NCI-H510A (cell line): Measurements from ENCODE around the gene COTL1.
"Not testable (repeated sequence)": the region's sequence is repeated elsewhere in the genome, so short reads cannot be mapped to it uniquely, and the experiment has no call there.

ENCODE experiments used
- DNase-seq: peaks from one replicate; lab custom pipeline; 2025; lab: John Stamatoyannopoulos, UW

Gene COTL1

DNA sequence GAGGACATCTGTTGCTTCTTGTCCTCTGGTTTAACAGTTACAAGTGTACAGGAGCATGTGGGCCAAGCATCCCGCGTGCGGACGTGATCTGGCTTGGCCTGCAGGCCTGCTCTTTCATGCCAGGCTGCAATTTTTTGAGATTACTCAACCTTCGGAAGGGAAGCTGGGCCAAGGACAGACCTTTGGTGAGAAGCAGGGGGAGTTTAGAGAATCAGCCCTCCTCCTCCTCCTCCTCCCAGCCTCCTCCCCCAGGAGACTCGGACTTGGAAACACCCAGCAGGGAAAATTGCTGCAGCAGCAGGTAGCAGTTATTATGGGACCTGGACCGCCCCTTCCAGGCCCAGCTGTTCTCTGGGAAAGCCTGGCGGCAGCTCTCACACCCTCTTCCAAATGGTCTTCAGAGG, 25.3 kb upstream of the COTL1 start:
- no peak for DNase-seq

GRCh38 chr16:84641643-84642358, 23.9 kb upstream of the COTL1 start:
- DNase-seq: no peak

DNA sequence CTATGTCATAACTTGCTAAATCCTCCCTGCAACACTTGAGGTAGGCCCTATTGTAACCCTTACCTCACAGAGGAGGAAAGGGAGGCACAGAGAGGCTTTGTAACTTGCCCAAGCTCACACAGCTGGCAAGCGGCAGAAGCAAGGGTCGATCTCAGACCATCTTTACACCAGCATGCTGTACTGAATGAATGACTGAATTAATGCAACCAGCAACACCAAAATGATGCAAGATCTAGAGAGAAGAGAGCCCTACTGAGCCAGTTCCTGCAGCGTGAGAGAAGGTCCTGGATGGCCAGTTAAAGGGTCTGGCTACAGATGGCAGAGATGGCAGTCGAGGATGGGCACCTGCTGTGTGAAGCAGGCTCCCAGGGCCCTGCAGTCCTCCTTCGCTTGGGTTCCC, 22.3 kb upstream of the COTL1 start:
- no peak for DNase-seq

- no peak for DNase-seq
Measured at GRCh38 chr16:84638231-84638806, 20.4 kb upstream of the COTL1 start.

DNA sequence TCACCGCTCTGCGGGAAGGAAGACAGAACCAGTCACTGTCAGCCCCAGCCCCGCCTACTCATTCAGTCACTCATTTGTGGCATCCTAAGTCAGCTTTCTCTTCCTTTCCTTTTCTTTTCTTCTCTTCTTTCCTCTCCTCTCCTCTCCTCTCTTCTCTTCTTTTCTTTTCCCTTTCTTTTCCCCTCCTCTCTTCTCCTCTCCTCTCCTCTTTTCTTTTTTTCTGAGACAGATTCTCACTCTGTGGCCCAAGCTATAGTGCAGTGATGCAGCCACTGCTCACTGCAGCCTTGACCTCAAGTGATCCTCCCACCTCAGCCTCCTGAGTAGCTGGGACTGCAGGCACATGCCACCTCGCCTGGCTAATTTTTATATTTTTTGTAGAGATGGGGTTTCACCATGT, 19.8 kb upstream of the COTL1 start:
- DNase-seq: no peak

- DNase-seq: no peak
Measured at GRCh38 chr16:84635702-84636101, 17.8 kb upstream of the COTL1 start.

DNA sequence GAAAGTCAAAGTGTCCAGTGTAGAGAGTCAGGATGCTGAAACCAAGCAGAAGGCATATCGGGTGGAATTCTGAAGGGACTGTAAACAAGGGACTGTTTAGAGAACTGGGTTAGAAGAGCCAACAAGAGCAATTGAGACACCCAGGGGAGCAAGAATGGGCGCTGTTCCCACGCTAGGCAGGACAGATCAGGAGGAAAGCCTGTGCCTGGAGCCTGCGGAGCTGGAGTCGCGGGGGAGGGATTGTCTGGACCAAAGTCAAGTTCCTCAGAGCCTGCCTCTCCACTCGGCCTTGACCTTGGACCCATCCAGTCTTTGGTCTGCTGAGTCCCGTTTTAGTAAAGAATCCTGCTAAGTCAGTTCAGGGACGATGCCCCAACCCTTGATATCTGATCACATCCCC, 15.7 kb upstream of the COTL1 start:
- DNase-seq: no peak

DNA sequence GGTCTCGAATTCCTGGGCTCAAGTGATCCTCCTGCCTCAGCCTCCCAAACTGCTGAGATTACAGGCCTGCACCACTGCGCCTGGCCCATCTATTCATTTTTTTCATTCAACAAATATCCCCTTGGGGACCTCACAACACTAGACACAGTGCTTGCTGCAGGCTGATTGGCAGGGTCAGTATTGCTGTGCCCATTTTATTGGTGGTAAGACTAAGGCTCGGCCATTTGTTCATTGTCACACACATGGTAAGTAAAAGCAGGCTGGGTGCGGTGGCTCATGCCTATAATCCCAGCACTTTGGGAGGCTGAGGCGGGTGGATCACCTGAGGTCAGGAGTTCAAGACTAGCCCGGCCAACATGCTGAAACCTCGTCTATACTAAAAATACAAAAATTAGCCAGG, 15.0 kb upstream of the COTL1 start:
- not testable (repeated sequence) for DNase-seq

GRCh38 chr16:84631886-84632285, 14.0 kb upstream of the COTL1 start:
- no peak for DNase-seq

GRCh38 chr16:84631153-84631466, 13.2 kb upstream of the COTL1 start:
- DNase-seq: no peak

DNA sequence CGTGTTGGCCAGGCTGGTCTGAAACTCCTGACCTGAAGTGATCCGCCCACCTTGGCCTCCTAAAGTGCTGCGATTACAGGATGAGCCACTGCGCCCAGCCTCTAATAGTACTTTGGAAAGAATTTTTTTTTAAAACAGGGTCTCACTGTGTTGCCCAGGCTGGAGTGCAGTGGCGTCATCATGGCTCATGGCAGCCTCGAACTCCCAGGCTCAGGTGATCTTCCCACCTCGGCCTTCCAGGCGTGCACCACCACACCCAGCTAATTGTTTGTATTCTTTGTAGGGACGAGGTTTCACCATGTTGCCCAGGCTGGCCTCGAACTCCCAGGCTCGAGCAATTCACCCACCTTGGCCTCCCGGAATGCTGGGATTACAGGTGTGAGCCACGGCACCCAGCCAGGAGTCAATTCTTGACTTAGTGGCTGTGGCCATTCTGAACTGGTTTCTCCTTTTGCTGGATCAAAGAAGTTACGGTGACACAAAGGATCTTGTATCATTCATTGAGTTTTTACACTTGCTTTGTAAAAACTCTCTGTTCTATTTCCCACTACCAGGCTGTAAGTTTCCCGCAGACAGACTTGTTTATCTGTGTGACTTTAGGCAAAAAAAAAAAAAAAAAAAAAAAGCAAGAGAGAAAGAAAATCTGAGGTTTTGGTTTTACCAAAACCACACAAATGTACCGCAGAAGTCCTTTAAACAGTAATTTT, 12.7 kb upstream of the COTL1 start:
- no peak for DNase-seq

- no peak for DNase-seq
Measured at GRCh38 chr16:84630009-84630408, 12.1 kb upstream of the COTL1 start.

DNA sequence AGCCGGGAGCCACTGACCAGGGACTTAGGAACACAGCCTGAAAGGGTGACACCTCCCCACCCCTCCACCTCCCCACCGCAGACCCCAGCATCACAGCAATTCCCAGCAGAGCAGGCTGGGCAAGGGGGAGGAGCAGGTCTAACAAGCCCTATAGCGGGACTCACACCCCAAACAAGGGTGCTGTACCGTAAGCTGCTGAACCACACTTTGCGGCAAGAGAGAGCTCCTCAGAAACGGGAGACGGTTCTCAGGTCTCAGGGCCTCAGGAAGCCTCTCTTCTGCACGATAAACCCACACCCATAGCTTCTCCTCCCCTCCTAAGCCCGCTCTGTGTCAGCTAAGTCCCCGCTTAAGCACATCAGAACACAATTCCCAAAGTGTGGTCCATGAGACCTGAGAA, 11.7 kb upstream of the COTL1 start:
- no peak for DNase-seq

GRCh38 chr16:84628226-84628731, 10.4 kb upstream of the COTL1 start:
- no peak for DNase-seq

- no peak for DNase-seq
Measured at GRCh38 chr16:84625556-84625955, 7.7 kb upstream of the COTL1 start.

DNA sequence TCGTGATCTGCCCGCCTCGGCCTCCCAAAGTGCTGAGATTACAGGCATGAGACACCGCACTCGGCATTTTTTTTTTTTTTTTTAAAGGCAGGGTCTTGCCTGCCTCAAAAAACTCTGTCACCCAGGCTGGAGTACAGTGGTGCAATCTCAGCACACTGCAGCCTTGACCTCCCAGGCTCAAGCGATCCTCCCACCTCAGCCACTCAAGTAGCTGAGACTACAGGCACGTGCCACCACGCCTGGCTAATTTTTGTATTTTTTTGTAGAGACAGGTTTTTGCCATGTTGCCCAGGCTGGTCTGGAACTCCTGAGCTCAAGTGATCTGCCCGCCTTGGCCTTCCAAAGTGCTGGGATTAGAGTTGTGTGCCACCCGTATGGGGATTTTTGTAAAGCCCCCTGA, 3.0 kb upstream of the COTL1 start:
- DNase-seq: not testable (repeated sequence)

DNA sequence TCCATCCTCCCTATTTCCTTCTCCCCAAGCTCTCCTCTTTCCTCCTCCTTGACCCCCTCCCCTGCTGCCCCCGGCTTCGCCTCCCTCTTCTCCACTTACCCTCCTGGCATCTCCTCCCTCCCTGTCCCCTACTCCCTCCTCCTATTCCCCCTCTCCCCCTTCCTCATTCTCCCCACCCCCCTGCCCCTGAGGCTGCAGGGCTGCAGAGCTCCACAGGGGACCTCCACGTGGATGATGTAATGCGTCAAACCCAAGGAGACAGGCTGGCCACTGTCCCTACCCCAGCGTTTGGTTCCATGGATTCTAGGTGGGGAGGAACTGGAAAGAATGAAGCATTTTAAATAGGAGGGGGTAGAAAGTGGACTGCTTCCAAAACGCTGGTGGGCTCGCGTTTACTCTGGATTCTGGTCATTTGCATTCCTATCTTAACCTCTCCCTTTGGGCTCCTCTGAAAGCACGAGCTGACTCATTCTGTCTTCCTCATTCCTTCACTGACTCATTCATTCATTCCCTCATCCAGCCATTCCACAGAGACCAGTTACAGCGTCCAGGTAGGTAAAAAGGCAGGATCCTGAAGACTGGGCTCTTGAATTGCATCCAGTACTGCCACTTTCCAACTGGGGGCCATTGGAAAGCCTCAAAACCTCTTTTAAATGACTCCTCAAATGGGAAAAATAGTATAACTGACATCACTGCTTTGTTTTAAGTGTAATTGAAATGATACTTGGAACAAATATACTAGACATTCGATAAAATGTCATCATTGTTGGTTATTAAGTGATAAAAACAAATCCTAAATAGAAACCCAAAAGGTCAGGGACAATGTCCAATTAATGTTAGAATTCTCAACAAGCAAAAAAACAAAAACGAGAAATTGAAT, 943 bp upstream of the COTL1 start:
- DNase-seq: peak; percentile 69

DNA sequence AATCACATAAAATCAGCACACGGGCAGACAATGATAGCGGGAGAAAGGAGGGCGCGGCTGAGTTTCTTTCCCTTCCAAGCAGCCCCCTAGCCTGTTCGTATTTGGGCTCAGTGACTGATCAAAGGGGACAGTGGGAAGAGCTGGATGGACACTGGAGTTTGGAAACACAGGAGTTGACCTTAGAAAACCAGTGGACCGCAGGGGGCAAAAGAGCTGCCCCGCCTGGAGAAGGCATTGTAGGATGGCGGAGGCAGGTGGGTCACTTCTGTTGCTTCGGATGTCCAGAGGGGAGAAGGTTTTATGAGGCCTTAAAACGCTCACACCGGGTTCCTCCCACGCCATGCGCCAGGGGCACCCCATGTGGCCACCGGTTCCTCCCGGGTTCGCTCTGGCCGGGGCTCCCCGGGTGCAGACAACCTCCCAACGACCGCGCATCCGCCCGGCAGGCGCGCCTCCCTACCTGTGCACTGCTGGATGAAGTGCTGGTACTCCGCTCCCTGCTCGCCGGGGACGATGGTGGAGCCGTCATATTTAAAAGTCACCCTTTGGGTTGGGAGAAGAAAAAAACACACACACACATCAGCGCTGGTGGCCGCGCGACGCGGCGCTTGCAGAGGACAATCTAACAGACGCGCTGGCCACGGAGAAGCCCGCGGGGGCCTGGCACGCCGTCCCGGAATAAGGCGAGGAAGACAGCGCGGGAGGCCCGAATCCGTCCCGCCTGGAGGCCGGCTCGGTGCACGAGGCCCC, 662 bp downstream of the COTL1 start:
- DNase-seq: no peak

GRCh38 chr16:84616515-84616914, 1.4 kb downstream of the COTL1 start:
- no peak for DNase-seq

- no peak for DNase-seq
Measured at GRCh38 chr16:84614968-84615813, 2.7 kb downstream of the COTL1 start.

DNA sequence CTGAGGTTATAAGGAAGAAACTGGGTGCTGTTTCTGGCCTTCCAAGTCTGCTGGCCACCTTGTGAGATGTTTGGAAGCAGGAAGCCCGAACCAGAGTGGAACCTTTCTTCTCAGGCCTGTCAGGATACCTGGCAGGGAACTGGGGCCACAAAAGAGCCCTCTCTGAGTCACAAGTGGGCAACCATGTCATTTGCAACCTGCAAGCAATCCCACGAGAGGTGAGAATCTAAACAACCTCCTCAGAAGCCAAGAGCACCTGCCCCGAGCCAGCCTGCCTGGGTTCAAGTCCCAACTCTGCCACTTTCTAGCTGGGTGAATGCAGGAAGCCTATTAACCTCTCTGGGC, 3.3 kb downstream of the COTL1 start:
- DNase-seq: no peak
